NB4 (cell line): ENCODE measurements around the gene B3GALNT2.

Experiments used
- DNase-seq: peaks from one replicate; pipeline ENCODE4 v3.0.0; 2010; ENCODE audit warnings: low read depth
- H3K4me3 ChIP-seq: one replicate; pipeline ENCODE4 v1.5.1; 2011; ENCODE audit warnings: mild to moderate bottlenecking, low read depth, low read length, moderate library complexity
- MYC ChIP-seq: IDR thresholded peaks from 2 replicates; pipeline ENCODE4 v1.6.1; 2011; ENCODE audit warnings: low read depth, low read length
- POLR2A ChIP-seq: IDR thresholded peaks from 2 replicates; pipeline ENCODE4 v1.6.1; 2011; ENCODE audit warnings: mild to moderate bottlenecking; ENCODE audit not compliant: insufficient read length; ENCODE audit errors: extremely low read depth
- TF ChIP-seq, protein P1 (sequence below): IDR thresholded peaks from one replicate; pipeline ENCODE4 v1.5.1; 2012; ENCODE audit warnings: low read depth, low read length
- TF ChIP-seq, protein P2 (sequence below): IDR thresholded peaks from 2 replicates; pipeline ENCODE4 v1.6.1; 2011; ENCODE audit warnings: low read depth, low read length

The B3GALNT2 gene

DNA sequence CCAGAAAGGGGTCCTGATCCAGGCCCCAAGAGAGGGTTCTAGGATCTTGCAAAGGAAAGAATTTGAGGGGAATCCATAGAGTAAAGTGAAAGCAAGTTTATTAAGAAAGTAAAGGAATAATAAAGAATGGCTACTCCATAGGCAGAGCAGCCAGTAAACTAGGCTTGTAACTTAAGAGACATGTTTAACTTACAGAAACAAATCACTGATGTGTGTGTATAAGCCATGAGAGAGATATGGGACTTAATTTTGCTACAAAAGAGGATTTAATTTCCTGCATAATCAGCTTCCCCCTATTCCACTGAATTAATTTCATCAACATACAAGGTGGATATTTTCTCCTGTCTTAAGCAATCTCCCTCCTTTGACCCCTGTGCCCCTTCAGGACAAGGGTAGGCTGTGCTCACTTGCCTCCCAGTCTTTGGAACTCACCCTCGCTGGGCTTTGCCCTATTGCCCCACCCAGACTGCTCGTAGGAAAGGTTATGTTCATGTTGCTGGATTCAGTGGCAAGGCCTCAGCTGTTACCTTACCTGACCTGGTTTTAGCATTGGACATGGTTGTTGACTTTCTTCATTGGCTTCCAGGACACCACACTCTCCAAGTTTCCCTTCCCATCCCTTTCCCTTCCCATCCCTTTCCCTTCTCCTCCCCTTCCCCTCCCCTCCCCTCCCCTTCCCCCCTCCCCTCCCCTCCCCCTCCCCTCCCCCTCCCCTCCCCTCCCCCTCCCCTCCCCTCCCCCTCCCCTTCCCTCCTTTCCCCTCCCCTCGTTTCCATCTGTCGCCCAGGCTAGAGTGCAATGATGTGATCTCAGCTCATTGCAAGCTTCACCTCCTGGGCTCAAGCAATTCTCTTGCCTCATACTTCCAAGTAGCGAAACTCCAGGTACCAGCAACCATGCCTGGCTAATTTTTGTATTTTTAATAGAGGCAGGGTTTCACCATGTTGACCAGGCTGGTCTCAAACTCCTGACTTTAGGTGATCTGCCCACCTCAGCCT lies 92.5 kb downstream of the B3GALNT2 start:
- peak; percentile 28 for DNase-seq
- no peak overlapping the region for H3K4me3 ChIP-seq
- TF ChIP-seq POLR2A (no peak), MYC (no peak)
- TF ChIP-seq, protein P1, sequence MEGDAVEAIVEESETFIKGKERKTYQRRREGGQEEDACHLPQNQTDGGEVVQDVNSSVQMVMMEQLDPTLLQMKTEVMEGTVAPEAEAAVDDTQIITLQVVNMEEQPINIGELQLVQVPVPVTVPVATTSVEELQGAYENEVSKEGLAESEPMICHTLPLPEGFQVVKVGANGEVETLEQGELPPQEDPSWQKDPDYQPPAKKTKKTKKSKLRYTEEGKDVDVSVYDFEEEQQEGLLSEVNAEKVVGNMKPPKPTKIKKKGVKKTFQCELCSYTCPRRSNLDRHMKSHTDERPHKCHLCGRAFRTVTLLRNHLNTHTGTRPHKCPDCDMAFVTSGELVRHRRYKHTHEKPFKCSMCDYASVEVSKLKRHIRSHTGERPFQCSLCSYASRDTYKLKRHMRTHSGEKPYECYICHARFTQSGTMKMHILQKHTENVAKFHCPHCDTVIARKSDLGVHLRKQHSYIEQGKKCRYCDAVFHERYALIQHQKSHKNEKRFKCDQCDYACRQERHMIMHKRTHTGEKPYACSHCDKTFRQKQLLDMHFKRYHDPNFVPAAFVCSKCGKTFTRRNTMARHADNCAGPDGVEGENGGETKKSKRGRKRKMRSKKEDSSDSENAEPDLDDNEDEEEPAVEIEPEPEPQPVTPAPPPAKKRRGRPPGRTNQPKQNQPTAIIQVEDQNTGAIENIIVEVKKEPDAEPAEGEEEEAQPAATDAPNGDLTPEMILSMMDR: no peak
- TF ChIP-seq, protein P2, sequence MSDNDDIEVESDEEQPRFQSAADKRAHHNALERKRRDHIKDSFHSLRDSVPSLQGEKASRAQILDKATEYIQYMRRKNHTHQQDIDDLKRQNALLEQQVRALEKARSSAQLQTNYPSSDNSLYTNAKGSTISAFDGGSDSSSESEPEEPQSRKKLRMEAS: no peak

DNA sequence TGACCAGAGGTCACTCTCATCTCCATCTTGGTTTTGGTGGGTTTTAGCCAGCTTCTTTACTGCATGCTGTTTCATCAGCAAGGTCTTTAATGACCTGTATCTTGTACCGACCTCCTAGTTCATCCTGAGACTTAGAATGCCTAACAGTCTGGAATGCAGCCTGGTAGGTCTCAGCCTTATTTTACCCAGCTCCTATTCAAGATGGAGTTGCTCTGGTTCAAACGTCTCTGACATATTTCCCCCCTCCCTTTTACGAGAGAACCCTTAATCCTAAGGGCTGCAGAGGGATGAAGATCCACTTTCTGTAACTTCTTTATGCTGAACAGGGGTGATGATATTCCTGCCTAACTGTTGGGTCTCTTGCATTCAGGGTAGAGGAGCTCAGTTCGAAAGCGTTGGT lies 93.8 kb downstream of the B3GALNT2 start:
- DNase-seq: no peak
- no peak for TF ChIP-seq POLR2A
- no peak for TF ChIP-seq MYC
- TF ChIP-seq, protein P1: no peak
- TF ChIP-seq, protein P2: no peak
- H3K4me3 ChIP-seq: no peak overlapping the region

DNA sequence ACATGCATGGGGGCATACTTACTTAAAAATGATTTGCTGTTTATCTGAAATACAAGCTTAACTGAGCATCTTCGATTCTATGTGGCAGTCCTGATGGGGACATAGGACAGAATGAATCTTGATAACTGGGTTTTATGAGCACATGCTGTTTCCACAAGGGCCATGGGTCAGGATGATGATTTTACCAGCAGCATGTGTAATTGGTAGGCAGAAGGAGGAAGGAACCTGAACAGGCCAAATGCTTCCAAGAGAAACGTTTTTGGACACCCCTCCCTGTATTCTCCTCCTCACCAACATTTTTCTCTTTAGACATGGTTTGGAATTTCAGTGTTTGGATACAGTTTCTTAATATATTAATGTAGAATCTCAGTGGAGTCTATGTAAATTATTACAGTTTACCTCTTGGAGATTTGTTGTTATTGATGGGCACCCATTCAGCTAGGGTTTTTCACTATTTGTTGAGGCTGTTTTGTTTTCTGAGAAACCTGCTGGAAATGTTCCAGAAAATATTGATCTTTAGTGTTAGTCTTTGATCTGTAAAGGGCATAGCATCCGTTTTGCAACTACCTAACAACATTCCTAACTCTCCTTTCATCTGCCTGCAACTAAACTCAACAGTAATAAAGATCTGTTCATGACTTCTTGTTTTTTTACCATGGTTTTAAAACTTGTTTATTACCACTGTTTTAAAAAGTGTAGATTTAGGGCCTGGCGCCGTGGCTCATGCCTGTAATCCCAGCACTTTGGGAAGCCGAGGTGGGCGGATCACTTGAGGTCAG lies 95.0 kb downstream of the B3GALNT2 start:
- no peak overlapping the region for H3K4me3 ChIP-seq
- TF ChIP-seq POLR2A (no peak), MYC (no peak)
- TF ChIP-seq, protein P1: no peak
- TF ChIP-seq, protein P2: no peak
- no peak for DNase-seq

DNA sequence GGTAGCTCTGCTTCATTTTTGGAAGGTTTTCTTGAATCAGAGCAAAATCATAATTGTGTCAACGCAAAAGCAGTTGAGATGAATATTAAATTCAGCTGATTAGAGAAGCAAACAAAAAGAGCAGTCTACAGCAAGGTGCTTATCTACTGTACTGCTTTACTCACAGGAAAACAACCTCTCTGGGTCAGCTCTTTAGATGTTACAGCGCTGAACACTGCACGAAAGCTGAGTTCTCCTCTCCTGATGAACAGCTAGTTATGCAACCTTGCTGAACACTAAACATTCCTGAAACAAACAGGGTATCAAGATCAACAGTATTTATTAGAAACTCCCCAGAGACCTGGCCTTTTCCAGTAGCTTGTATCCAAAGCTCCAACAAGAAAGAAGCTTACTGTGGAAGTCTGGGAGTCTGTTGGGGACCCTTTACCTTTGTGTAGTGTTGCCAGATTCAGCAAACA lies 95.7 kb downstream of the B3GALNT2 start:
- DNase-seq: no peak
- no peak overlapping the region for H3K4me3 ChIP-seq
- TF ChIP-seq, protein P1: no peak
- TF ChIP-seq POLR2A (no peak), MYC (no peak)
- TF ChIP-seq, protein P2: no peak

DNA sequence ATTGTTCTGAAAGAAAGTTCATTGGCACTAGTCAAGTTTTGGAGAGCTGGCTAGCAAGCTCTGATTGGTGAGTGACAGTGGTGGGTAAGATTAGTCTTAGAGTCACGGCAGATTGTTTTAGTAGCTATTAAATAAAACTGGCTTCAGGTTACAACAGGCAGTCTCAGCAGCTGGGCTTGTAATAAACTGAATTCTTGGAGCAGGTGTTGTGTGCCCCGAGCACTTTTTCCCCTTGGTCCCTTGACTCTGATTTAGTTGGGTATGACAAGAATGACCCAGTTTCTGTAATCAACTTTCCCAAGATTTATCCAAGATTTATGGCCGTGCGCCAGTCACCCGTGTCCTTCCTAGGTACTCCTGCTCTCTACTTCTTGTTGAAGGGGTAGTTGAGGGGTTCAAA lies 96.8 kb downstream of the B3GALNT2 start:
- TF ChIP-seq, protein P2: no peak
- TF ChIP-seq POLR2A (no peak), MYC (no peak)
- H3K4me3 ChIP-seq: no peak overlapping the region
- no peak for DNase-seq
